Central memory CD8-positive, alpha-beta T cell (primary cell): Measurements from ENCODE around the gene GOLIM4.
"Not testable (repeated sequence)": the region's sequence is repeated elsewhere in the genome, so short reads cannot be mapped to it uniquely, and the experiment has no call there.

Source experiments
- ATAC-seq: fragments of 150-1000 bp; cut with Tn5 transposase; replicated peaks from 2 replicates; pipeline ENCODE4 v1.10.0; 2022; ENCODE audit warnings: mild to moderate bottlenecking, moderate FRiP score, moderate number of reproducible peaks; ENCODE audit not compliant: poor library complexity, severe bottlenecking; ENCODE audit errors: extremely low read depth
- DNase-seq, 2 donors: peaks; one replicate each; pipeline ENCODE4 v3.0.0; 2021; ENCODE audit warnings: low spot score in 2 of 2
- H3K27ac Mint-ChIP-seq: one replicate; pipeline ENCODE4 v1.8.0; 2022; ENCODE audit warnings: low read depth, mild to moderate bottlenecking, moderate library complexity, mixed read lengths
- H3K27me3 Mint-ChIP-seq: one replicate; pipeline ENCODE4 v1.8.0; 2022; ENCODE audit warnings: mixed read lengths
- H3K36me3 Mint-ChIP-seq: one replicate; pipeline ENCODE4 v1.8.0; 2022; ENCODE audit warnings: mild to moderate bottlenecking, moderate library complexity, mixed read lengths; ENCODE audit not compliant: insufficient read depth
- H3K4me1 Mint-ChIP-seq: one replicate; pipeline ENCODE4 v1.8.0; 2022; ENCODE audit warnings: mixed read lengths
- H3K4me3 Mint-ChIP-seq: one replicate; pipeline ENCODE4 v1.8.0; 2022; ENCODE audit warnings: mild to moderate bottlenecking, moderate library complexity, mixed read lengths
- H3K9me3 Mint-ChIP-seq: one replicate; pipeline ENCODE4 v1.8.0; 2022; ENCODE audit warnings: mixed read lengths

The GOLIM4 gene

GRCh38 chr3:168061332-168061996 is 34.3 kb downstream of the GOLIM4 start:
- ATAC-seq (peak; percentile 32), DNase-seq (no peak)
- no peaks in the 10 kb centered on the region for H3K4me1 Mint-ChIP-seq
- H3K27ac Mint-ChIP-seq, result no peak overlapping the region
- H3K9me3 Mint-ChIP-seq, result no peaks in the 10 kb centered on the region
- H3K4me3 Mint-ChIP-seq, result no peak overlapping the region
- no peaks in the 10 kb centered on the region for H3K36me3 Mint-ChIP-seq
- no peaks in the 10 kb centered on the region for H3K27me3 Mint-ChIP-seq

DNA sequence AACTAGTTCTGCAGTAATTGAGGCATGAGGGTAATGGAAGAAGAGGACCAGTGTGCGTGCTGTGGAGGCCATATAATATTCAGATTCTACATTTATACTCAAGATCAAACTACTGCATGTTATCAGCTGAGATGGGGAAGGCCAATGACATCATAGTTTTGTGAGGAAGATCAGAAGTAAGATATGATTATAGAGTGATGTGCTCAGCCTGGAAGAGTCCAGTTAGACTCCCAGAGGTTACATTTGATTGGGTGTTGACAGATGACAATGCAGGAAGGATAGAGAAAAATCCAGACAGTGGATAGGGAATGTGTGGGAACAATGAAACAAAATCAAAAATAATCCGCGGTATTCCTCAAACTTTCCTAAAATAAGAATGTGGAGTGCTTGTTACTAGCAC is 35.4 kb downstream of the GOLIM4 start:
- no peak for ATAC-seq

DNA sequence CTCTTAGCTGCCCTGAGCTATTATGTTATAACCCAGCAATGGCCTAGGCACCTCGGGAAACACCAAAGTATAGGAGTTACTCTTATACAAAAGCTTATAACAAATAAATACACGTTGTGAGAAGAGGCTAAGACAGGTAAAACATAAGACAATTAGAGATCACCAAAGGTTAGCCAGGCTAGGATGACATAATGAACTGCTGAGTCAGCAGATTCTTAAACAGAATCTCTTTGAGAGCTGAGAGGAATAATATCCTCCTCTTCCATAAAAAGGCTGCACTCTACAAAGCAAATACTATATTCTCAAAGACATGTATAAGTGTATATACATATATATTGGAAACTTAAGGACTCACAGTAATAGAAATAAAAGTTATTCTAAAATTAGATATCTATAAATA is 37.2 kb downstream of the GOLIM4 start:
- ATAC-seq (no peak), DNase-seq (no peak)
- no peaks in the 10 kb centered on the region for H3K4me1 Mint-ChIP-seq
- H3K4me3 Mint-ChIP-seq, result no peak overlapping the region
- H3K27ac Mint-ChIP-seq, result no peak overlapping the region
- H3K36me3 Mint-ChIP-seq, result no peaks in the 10 kb centered on the region
- no peaks in the 10 kb centered on the region for H3K9me3 Mint-ChIP-seq
- no peaks in the 10 kb centered on the region for H3K27me3 Mint-ChIP-seq

More for the DNA sequence above, 35.4 kb downstream of the GOLIM4 start:
- Mint-ChIP-seq H3K27ac (no peak overlapping the region), H3K36me3 (no peaks in the 10 kb centered on the region), H3K9me3 (no peaks in the 10 kb centered on the region), H3K4me1 (no peaks in the 10 kb centered on the region), H3K27me3 (no peaks in the 10 kb centered on the region), H3K4me3 (no peak overlapping the region)
- no peak for DNase-seq

DNA sequence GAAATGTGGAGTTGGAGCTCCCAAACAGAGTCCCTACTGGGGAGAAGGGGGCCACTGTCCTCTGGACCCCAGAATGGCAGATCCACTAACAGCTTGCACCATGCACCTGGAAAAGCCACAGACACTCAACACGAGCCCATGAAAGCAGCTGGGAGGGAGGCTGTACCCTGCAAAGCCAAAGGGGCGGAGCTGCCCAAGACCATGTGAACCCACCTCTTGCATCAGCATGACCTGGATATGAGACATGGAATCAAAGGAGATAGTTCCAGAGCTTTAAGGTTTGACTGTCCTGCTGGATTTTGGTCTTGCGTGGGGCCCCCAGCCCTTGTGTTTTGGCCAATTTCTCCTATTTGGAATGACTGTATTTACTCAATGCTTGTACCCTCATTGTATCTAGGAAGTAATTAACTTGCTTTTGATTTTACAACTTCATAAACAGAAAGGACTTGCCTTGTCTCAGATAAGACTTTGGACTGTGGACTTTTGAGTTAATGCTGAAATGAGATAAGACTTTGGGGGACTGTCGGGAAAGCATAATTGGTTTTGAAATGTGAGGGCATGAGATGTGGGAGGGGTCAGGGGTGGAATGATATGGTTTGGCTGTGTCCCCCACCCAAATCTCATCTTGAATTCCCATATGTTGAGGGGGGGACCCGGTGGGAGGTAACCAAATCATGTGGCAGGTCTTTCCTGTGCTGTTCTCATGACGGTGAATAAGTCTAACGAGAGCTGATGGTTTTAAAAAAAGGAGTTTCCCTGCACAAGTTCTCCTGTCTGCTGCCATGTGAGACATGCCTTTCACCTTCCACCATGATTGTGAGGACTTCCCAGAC is 39.1 kb downstream of the GOLIM4 start:
- H3K27ac Mint-ChIP-seq, H3K4me3 Mint-ChIP-seq, H3K27me3 Mint-ChIP-seq, H3K9me3 Mint-ChIP-seq, H3K4me1 Mint-ChIP-seq, H3K36me3 Mint-ChIP-seq, ATAC-seq, DNase-seq: not testable (repeated sequence)

DNA sequence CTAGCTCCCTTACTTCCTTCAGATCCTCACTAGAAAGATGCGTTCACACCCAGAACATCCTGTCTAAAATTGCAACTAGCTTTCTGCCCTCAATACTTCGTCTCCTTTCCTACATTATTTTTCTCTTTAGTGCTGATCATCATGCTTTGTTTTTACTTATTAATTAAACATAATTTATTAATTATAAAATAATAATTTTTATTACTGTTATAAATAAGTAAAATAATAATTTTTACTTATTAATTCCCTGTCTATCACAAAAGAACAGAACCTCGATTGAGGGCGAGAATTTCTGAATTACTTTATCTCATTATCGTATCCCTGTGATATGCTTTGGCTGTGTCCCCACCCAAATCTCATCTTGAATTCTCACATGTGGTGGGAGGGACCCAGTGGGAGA is 41.3 kb downstream of the GOLIM4 start:
- H3K27me3 Mint-ChIP-seq, result no peaks in the 10 kb centered on the region
- no peak overlapping the region for H3K4me3 Mint-ChIP-seq
- H3K27ac Mint-ChIP-seq, result no peak overlapping the region
- no peaks in the 10 kb centered on the region for H3K36me3 Mint-ChIP-seq
- no peaks in the 10 kb centered on the region for H3K4me1 Mint-ChIP-seq
- DNase-seq (no peak), ATAC-seq (no peak)
- no peaks in the 10 kb centered on the region for H3K9me3 Mint-ChIP-seq

GRCh38 chr3:168053115-168053514 is 42.6 kb downstream of the GOLIM4 start:
- no peak overlapping the region for H3K27ac Mint-ChIP-seq
- DNase-seq, result no peak
- no peak overlapping the region for H3K4me3 Mint-ChIP-seq
- H3K36me3 Mint-ChIP-seq, result no peaks in the 10 kb centered on the region
- H3K4me1 Mint-ChIP-seq, result no peaks in the 10 kb centered on the region
- H3K27me3 Mint-ChIP-seq, result no peaks in the 10 kb centered on the region
- ATAC-seq, result no peak
- H3K9me3 Mint-ChIP-seq, result no peaks in the 10 kb centered on the region

GRCh38 chr3:168052515-168052914 is 43.2 kb downstream of the GOLIM4 start:
- H3K27me3 Mint-ChIP-seq, result no peaks in the 10 kb centered on the region
- H3K9me3 Mint-ChIP-seq, result no peaks in the 10 kb centered on the region
- no peak for ATAC-seq
- H3K4me3 Mint-ChIP-seq, result no peak overlapping the region
- DNase-seq, result no peak
- no peaks in the 10 kb centered on the region for H3K4me1 Mint-ChIP-seq
- H3K36me3 Mint-ChIP-seq, result no peaks in the 10 kb centered on the region
- no peak overlapping the region for H3K27ac Mint-ChIP-seq

GRCh38 chr3:168051531-168052471 is 43.9 kb downstream of the GOLIM4 start:
- DNase-seq, result no peak
- Mint-ChIP-seq H3K36me3 (no peaks in the 10 kb centered on the region), H3K27ac (no peak overlapping the region)

GRCh38 chr3:168051070-168051469 is 44.7 kb downstream of the GOLIM4 start:
- Mint-ChIP-seq H3K36me3 (no peaks in the 10 kb centered on the region), H3K27me3 (no peaks in the 10 kb centered on the region), H3K9me3 (no peaks in the 10 kb centered on the region), H3K27ac (no peak overlapping the region), H3K4me3 (no peak overlapping the region), H3K4me1 (no peaks in the 10 kb centered on the region)
- ATAC-seq (no peak), DNase-seq (no peak)

More at GRCh38 chr3:168051531-168052471, 43.9 kb downstream of the GOLIM4 start:
- no peaks in the 10 kb centered on the region for H3K9me3 Mint-ChIP-seq
- ATAC-seq, result no peak
- no peaks in the 10 kb centered on the region for H3K27me3 Mint-ChIP-seq
- no peak overlapping the region for H3K4me3 Mint-ChIP-seq
- H3K4me1 Mint-ChIP-seq, result no peaks in the 10 kb centered on the region

- Mint-ChIP-seq H3K4me3 (no peak overlapping the region), H3K4me1 (no peaks in the 10 kb centered on the region), H3K27me3 (no peaks in the 10 kb centered on the region), H3K36me3 (no peaks in the 10 kb centered on the region), H3K27ac (no peak overlapping the region), H3K9me3 (no peaks in the 10 kb centered on the region)
- DNase-seq, result no peak
- ATAC-seq, result no peak
Measured at GRCh38 chr3:168049367-168049974, 46.3 kb downstream of the GOLIM4 start.

DNA sequence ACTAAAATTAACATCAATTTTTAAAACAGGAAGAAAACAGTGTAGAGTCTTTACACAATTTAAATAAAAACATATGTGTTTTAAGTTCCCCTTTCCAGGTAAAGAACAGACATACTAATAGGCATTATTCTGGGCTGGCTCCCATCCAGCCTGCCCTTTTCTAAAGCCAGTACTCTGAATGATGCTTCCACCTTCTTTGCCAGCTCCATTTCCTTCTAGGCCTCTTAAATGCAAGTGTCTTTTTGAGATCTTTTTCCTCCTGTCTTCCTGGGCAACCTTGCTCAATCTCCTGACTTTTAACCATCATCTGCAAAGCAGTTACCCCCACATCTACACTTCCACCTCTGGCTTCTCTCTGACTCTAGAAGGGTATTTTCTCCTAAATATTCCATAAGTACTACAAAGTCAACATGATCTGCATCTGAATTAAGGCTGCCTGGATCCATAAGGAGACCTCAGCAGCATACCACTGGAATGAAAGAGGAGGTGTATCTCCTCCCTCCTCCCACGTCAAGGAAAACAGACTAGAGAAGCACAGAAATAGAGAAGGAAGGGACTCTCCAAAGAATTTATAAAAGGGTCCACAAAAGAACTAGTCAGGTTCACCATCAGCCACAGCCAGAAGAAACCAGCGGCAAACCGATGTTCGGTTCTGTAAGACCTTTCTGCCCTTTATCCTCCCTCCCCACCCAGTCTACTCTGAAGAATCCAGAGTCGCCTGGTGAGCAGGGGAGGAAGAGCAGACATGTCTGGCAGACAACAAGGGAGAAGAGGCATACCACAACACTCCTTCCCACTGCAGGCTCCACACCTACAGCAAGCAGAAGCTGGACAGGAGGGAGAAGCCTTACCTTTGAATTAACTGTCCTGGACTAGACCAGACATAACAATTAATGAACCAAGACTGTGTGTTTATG is 47.1 kb downstream of the GOLIM4 start:
- no peak for DNase-seq
- H3K4me1 Mint-ChIP-seq, result no peaks in the 10 kb centered on the region
- no peaks in the 10 kb centered on the region for H3K27me3 Mint-ChIP-seq
- no peak overlapping the region for H3K4me3 Mint-ChIP-seq
- no peaks in the 10 kb centered on the region for H3K36me3 Mint-ChIP-seq
- no peak for ATAC-seq
- no peaks in the 10 kb centered on the region for H3K9me3 Mint-ChIP-seq
- no peak overlapping the region for H3K27ac Mint-ChIP-seq
